ENCODE measurements around the gene USP17L25.
"Not testable (repeated sequence)": the region's sequence is repeated elsewhere in the genome, so short reads cannot be mapped to it uniquely, and the experiment has no call there.

The USP17L25 gene

GRCh38 chr4:9329611-9330010, at the start of gene USP17L25:
Gene USP17L25, plus strand, starts transcription at chr4:9329911. Its CDS starts 0 bp downstream, at chr4:9329911.
- DNase-seq = not testable (repeated sequence)

DNA sequence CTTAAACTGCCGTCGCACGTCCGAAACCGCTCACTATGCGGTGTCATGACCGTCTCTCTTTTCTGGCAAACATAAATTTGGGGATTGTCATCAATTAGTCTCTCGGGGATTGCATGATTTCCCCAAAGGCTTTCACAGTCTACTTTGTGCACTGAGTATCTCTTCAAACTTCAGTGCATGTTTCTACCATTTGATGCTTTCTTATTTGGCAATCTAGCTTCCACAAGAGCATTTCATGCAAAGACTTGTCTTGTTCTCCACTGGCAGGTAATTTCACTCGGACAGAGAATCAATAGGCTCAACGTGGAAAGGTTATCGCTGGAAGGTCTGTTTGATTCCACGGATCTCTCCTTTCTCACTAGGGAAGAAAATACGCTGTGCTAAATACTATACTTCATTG, 5.5 kb upstream of the USP17L25 start:
- DNase-seq = not testable (repeated sequence)

GRCh38 chr4:9324865-9325264, 4.8 kb upstream of the USP17L25 start, which contains the start of gene USP17L24:
Gene USP17L24, plus strand, starts transcription at chr4:9325165. Its CDS starts 0 bp downstream, at chr4:9325165.
- DNase-seq = not testable (repeated sequence)

GRCh38 chr4:9334358-9334757, 4.6 kb downstream of the USP17L25 start, which contains the start of gene USP17L26:
Gene USP17L26, plus strand, starts transcription at chr4:9334658. Its CDS starts 0 bp downstream, at chr4:9334658.
- not testable (repeated sequence) for DNase-seq

- not testable (repeated sequence) for DNase-seq
Observed at GRCh38 chr4:9339103-9339502, 9.4 kb downstream of the USP17L25 start, which contains the start of gene USP17L5. Gene USP17L5, plus strand, starts transcription at chr4:9339403. Its CDS starts 0 bp downstream, at chr4:9339403.

- not testable (repeated sequence) for DNase-seq
Observed at GRCh38 chr4:9343848-9344247, 14.1 kb downstream of the USP17L25 start, which contains the start of gene USP17L27. Gene USP17L27, plus strand, starts transcription at chr4:9344148. Its CDS starts 0 bp downstream, at chr4:9344148.

GRCh38 chr4:9348593-9348992, 18.9 kb downstream of the USP17L25 start, which contains the start of gene USP17L28:
Gene USP17L28, plus strand, starts transcription at chr4:9348893. Its CDS starts 0 bp downstream, at chr4:9348893.
- DNase-seq = not testable (repeated sequence)

DNA sequence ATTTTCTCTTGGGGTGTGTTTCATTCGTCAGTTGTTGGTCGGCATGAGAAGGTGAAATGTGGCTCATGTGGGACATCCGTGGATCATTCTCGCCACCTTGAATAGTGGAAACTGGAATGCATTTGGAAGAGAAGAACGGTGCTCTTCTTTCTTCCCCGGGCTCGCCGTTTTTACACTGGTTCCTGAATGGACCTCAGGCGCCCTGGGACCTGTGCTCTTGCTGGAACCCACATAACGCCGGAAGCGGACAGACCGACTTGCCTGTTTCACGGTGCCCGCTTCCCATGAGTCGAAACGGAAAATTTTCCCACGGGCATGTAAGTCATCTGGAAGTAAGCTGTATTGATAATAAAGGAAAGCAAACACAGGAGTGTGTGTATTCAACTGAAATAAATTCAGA, 21.2 kb downstream of the USP17L25 start:
- not testable (repeated sequence) for DNase-seq

DNA sequence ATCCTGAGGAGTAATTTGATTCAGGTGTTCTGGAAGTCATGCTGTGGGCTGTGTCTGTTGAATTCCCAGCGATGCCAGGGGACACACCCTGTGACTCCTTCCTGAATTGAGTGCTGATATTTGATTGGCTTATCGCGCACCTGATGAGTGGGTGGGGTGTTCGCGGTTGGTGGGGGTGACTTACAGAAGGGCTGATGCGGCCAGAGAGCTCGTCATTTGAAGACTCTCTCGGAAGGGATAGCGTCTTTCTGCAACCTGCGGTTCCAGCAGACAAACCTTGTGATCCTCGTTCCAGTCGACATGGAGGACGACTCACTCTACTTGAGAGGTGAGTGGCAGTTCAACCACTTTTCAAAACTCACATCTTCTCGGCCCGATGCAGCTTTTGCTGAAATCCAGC, 23.6 kb downstream of the USP17L25 start, which contains the start of gene USP17L29:
USP17L29 (plus strand) TSS at position 301 of the 400 bp plus-strand sequence; CDS start at position 301, 0 bp downstream.
- not testable (repeated sequence) for DNase-seq

GRCh38 chr4:9362829-9363228, 33.1 kb downstream of the USP17L25 start, which contains the start of gene USP17L30:
Gene USP17L30, plus strand, starts transcription at chr4:9363129. Its CDS starts 0 bp downstream, at chr4:9363129.
- DNase-seq = not testable (repeated sequence)

DNA sequence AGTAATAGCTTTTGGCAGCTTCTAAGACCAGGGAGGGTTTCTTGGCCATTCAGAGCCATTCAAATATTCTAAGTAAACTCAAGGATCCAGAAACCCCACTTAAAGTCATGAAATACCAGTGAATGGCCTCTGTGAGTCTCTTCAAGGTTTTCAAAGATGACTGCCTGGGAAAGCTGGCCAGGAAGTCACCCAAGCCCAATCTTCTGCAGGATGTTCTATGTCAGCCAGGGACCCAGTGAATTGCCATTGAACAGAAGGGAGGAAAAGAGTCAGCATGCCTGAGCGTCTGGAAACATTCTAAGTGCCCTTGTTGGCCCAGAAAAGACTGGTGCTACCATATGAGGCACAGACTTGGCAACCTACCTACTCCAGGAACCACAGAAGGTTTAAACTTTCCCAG, 50.2 kb downstream of the USP17L25 start:
- not testable (repeated sequence) for DNase-seq
